A549 treated with AZD9567 at 1 μM for 4 hours (cell line): ENCODE data around the gene GAGE1. TPM values are rescaled to one million over a fixed set of nuclear protein-coding genes. Genes with fewer than 3 reads are reported as not detected.

Source experiments
- total RNA-seq: library from RNA; stranded (reverse); fragments of 200-300 nt; extraction: Qiagen RNA extraction; gene quantifications from 5 replicates; pipeline ENCODE4 v1.2.3, GENCODE V29; 2022; ENCODE audit not compliant: insufficient read depth

The GAGE1 gene
- total RNA-seq: not detected in 5 replicates

DNA sequence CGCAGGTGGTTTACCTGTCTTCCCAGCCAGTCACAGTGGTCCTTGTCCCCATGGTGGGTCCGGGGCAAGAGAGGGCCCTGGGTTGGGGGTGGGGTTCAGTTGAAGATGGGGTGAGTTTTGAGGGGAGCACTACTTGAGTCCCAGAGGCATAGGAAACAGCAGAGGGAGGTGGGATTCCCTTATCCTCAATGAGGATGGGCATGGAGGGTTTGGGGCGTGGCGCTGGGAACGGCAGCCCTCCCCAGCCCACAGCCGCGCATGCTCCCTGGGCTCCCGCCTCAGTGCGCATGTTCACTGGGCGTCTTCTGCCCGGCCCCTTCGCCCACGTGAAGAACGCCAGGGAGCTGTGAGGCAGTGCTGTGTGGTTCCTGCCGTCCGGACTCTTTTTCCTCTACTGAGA lies at the start of gene GAGE1:
GAGE1 (plus strand) TSS at position 301 of the 400 bp plus-strand sequence. CDS start 1,155 bp downstream, outside the sequence.

GRCh38 chrX:49550989-49551388 lies 47.8 kb upstream of the GAGE1 start, which contains the start of gene GAGE12E:
Gene GAGE12E, plus strand, starts transcription at chrX:49551289. Its CDS starts 1,155 bp downstream, at chrX:49552444.

GRCh38 chrX:49560542-49560941 lies 38.3 kb upstream of the GAGE1 start, which contains the start of gene GAGE12F:
Gene GAGE12F, plus strand, starts transcription at chrX:49560842. Its CDS starts 1,155 bp downstream, at chrX:49561997.

GRCh38 chrX:49570100-49570499 lies 28.7 kb upstream of the GAGE1 start, which contains the start of gene GAGE12G:
Gene GAGE12G, plus strand, starts transcription at chrX:49570400. Its CDS starts 1,155 bp downstream, at chrX:49571555.

DNA sequence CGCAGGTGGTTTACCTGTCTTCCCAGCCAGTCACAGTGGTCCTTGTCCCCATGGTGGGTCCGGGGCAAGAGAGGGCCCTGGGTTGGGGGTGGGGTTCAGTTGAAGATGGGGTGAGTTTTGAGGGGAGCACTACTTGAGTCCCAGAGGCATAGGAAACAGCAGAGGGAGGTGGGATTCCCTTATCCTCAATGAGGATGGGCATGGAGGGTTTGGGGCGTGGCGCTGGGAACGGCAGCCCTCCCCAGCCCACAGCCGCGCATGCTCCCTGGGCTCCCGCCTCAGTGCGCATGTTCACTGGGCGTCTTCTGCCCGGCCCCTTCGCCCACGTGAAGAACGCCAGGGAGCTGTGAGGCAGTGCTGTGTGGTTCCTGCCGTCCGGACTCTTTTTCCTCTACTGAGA lies 19.2 kb upstream of the GAGE1 start, which contains the start of gene GAGE12H:
GAGE12H (plus strand) TSS at position 301 of the 400 bp plus-strand sequence. CDS start 1,155 bp downstream, outside the sequence.

GRCh38 chrX:49589196-49589595 lies 9.6 kb upstream of the GAGE1 start, which contains the start of gene GAGE2A:
Gene GAGE2A, plus strand, starts transcription at chrX:49589496. Its CDS starts 1,155 bp downstream, at chrX:49590651.

Other genes with a start within 250 kb of the GAGE1 start
- gene GAGE12C, start 66.8 kb upstream of the GAGE1 start, total RNA-seq: not detected in 5 replicates
- gene GAGE12D, start 57.3 kb upstream of the GAGE1 start, total RNA-seq: not detected in 5 replicates
- gene GAGE12E, start 47.7 kb upstream of the GAGE1 start, total RNA-seq: not detected in 5 replicates
- gene GAGE12F, start 38.2 kb upstream of the GAGE1 start, total RNA-seq: not detected in 5 replicates
- not detected in 5 replicates for gene GAGE12G, start 28.6 kb upstream of the GAGE1 start, total RNA-seq
- not detected in 5 replicates for gene GAGE12H, start 19.1 kb upstream of the GAGE1 start, total RNA-seq
- gene GAGE2A, start 9.5 kb upstream of the GAGE1 start, total RNA-seq: not detected in 5 replicates
- gene PAGE1, start 97.0 kb downstream of the GAGE1 start, total RNA-seq: 0.14 to 0.20 TPM in 2 of 5 replicates, not detected in the others
- gene PAGE4, start 230.3 kb downstream of the GAGE1 start, total RNA-seq: not detected in 5 replicates